B cell (primary cell): ENCODE results near the gene NHSL2. TPM values are rescaled to one million over a fixed set of nuclear protein-coding genes. Genes with fewer than 3 reads are reported as not detected.

Source experiments
- ATAC-seq: fragments of 200-7000 bp; cut with Tn5 transposase; one replicate; pipeline ENCODE4 v1.10.0; 2021; ENCODE audit warnings: low read depth, mild to moderate bottlenecking, moderate number of reproducible peaks, moderate library complexity
- CTCF ChIA-PET: fragments of 350-600 bp; sonication (Branson Sonifier 250); formaldehyde crosslinking; loops from one replicate; lab custom pipeline; 2021; ENCODE audit warnings: antibody characterized with exemption, inconsistent platforms; lab: Charles Lee
- POLR2A ChIA-PET: fragments of 350-600 bp; sonication (Branson Sonifier 250); formaldehyde crosslinking; loops from one replicate; lab custom pipeline; 2021; ENCODE audit warnings: antibody characterized with exemption; lab: Charles Lee
- DNase-seq: peaks from one replicate; pipeline ENCODE4 v3.0.0; 2013
- H2AFZ ChIP-seq: 2 replicates; pipeline ENCODE4 v1.6.1; 2012; ENCODE audit warnings: mild to moderate bottlenecking, low read depth, low read length; ENCODE audit not compliant: insufficient read depth, poor library complexity, severe bottlenecking
- H3K27ac ChIP-seq, 2 donors: 1 replicate in 1 of 2; 2 replicates in 1 of 2; pipeline ENCODE4 v1.5.1; 2012 to 2013; ENCODE audit warnings: low read length in 2 of 2, mild to moderate bottlenecking in 2 of 2, moderate library complexity in 1 of 2
- H3K27me3 ChIP-seq, 4 experiments: fragments of 200-600 bp in 1 of 4; sonication (generic) in 1 of 4; replicated peaks in 1 of 4; 1 replicate in 2 of 4; 2 replicates in 2 of 4; pipeline versions ENCODE4 v1.6.1 to v1.7.0; 2013 to 2016; ENCODE audit warnings: low read length in 3 of 4, mild to moderate bottlenecking in 2 of 4, mixed read lengths in 1 of 4, moderate library complexity in 1 of 4; ENCODE audit not compliant: insufficient read depth in 4 of 4, control insufficient read depth in 3 of 4; ENCODE audit errors: control extremely low read depth in 1 of 4
- H3K36me3 ChIP-seq, 2 experiments: replicated peaks in 1 of 2; 1 replicate in 1 of 2; 2 replicates in 1 of 2; pipeline versions ENCODE4 v1.6.1 to v1.7.1; 2013; ENCODE audit warnings: low read length in 1 of 2; ENCODE audit not compliant: insufficient read depth in 2 of 2, control insufficient read depth in 1 of 2; ENCODE audit errors: control extremely low read depth in 1 of 2, extremely low read depth in 1 of 2
- H3K4me1 ChIP-seq, 2 donors: fragments of 200-600 bp in 1 of 2; sonication (generic) in 1 of 2; 1 replicate in 1 of 2; 2 replicates in 1 of 2; pipeline versions ENCODE4 v1.5.1 to v1.6.1; 2013 to 2017; ENCODE audit warnings: low read length in 2 of 2; ENCODE audit not compliant: control insufficient read depth in 2 of 2, insufficient read depth in 2 of 2
- H3K4me2 ChIP-seq: replicated peaks from 2 replicates; pipeline ENCODE3; 2012; ENCODE audit warnings: mild to moderate bottlenecking, low read depth, low read length; ENCODE audit not compliant: poor library complexity, severe bottlenecking
- H3K4me3 ChIP-seq, 5 experiments: fragments of 200-600 bp in 1 of 5; sonication (generic) in 1 of 5; 1 replicate in 3 of 5; 2 replicates in 2 of 5; pipeline versions ENCODE4 v1.5.1 to v1.7.0; 2011 to 2016; ENCODE audit warnings: low read length in 4 of 5, mild to moderate bottlenecking in 4 of 5, low read depth in 2 of 5, control low read depth in 1 of 5, moderate library complexity in 1 of 5; ENCODE audit not compliant: insufficient read depth in 1 of 5; ENCODE audit errors: control extremely low read depth in 1 of 5, extremely low read depth in 1 of 5
- H3K79me2 ChIP-seq: fragments of 200-600 bp; sonication (generic); one replicate; pipeline ENCODE4 v1.6.0; 2016; ENCODE audit warnings: low read length; ENCODE audit not compliant: control insufficient read depth, insufficient read depth
- H3K9ac ChIP-seq: fragments of 200-600 bp; sonication (generic); 2 replicates; pipeline ENCODE4 v1.6.1; 2017; ENCODE audit warnings: mild to moderate bottlenecking, low read length, moderate library complexity
- H3K9me3 ChIP-seq, 3 donors: one replicate each; pipeline versions ENCODE4 v1.6.1 to v1.7.1; 2013; ENCODE audit warnings: low read length in 2 of 3; ENCODE audit not compliant: control insufficient read depth in 2 of 3, insufficient read depth in 1 of 3; ENCODE audit errors: control extremely low read depth in 1 of 3
- H4K20me1 ChIP-seq: 2 replicates; pipeline ENCODE4 v1.6.0; 2012; ENCODE audit warnings: mild to moderate bottlenecking, low read length; ENCODE audit not compliant: insufficient read depth, control insufficient read depth, poor library complexity, severe bottlenecking
- H3K27ac Mint-ChIP-seq: one replicate; pipeline ENCODE4 v1.8.0; 2021; ENCODE audit warnings: mixed read lengths
- H3K27me3 Mint-ChIP-seq: one replicate; pipeline ENCODE4 v1.8.0; 2021; ENCODE audit warnings: mixed read lengths
- H3K4me1 Mint-ChIP-seq: one replicate; pipeline ENCODE4 v1.8.0; 2021; ENCODE audit warnings: mixed read lengths
- H3K4me3 Mint-ChIP-seq: one replicate; pipeline ENCODE4 v1.8.0; 2021; ENCODE audit warnings: mixed read lengths
- H3K9me3 Mint-ChIP-seq: one replicate; pipeline ENCODE4 v1.8.0; 2022; ENCODE audit warnings: mixed read lengths; ENCODE audit not compliant: insufficient read depth
- CTCF ChIP-seq: fragments of 200-600 bp; IDR thresholded peaks from one replicate; pipeline ENCODE4 v1.8.0; 2022; ENCODE audit warnings: antibody characterized with exemption, mild to moderate bottlenecking
- EZH2 ChIP-seq: IDR thresholded peaks from 2 replicates; pipeline ENCODE4 v1.6.1; 2012; ENCODE audit warnings: borderline replicate concordance, low read depth, mild to moderate bottlenecking, moderate library complexity, low read length; ENCODE audit not compliant: insufficient read depth, poor library complexity, severe bottlenecking
- WGBS: methylation state at CpG from one replicate; pipeline ENCODE4 v1.1.5; 2013; ENCODE audit warnings: missing lambda C conversion rate; ENCODE audit not compliant: insufficient coverage; 5-methylcytosine and 5-hydroxymethylcytosine counted together
- intact Hi-C: fragments of 100-400 bp; cut with micrococcal nuclease; formaldehyde crosslinking; loops from one replicate; pipeline ENCODE4 v1.10.0; 2022
- polyA plus RNA-seq: library from polyadenylated mRNA; depleted of rRNA; stranded (reverse); fragments of >200 nt; gene quantifications from 2 replicates; pipeline ENCODE4 v1.2.3, GENCODE V29; 2012
- total RNA-seq, 2 donors: library from RNA; stranded (reverse); fragments of 120-200 nt in 1 of 2; gene quantifications; 1 replicate in 1 of 2; 2 replicates in 1 of 2; pipeline versions ENCODE4 v1.2.3 to v1.2.4, GENCODE V29; 2013 to 2022

Gene NHSL2
- total and polyA plus RNA-seq, 2 donors (not counting 1 experiment from before 2014, with no cell fraction given): 0.16 to 1.7 TPM

GRCh38 chrX:72042852-72043248, 132.2 kb downstream of the NHSL2 start:
- WGBS: 14% methylated on average over 1 of the region's 3 CpGs
- Histone ChIP-seq H3K27ac (no peak overlapping the region), H2AFZ (no peak overlapping the region), H3K9me3 (no peaks in the 10 kb centered on the region), H3K79me2 (no peaks in the 10 kb centered on the region), H3K4me3 (no peak overlapping the region), H4K20me1 (no peaks in the 10 kb centered on the region), H3K36me3 (no peaks in the 10 kb centered on the region), H3K27me3 (no peaks in the 10 kb centered on the region), H3K9ac (no peak overlapping the region), H3K4me1 (no peaks in the 10 kb centered on the region), H3K4me2 (no peak overlapping the region)
- H3K9me3 Mint-ChIP-seq: no peaks in the 10 kb centered on the region
- POLR2A ChIA-PET: no interaction called here
- intact Hi-C loops: no loop called here
- ATAC-seq (no peak), DNase-seq (no peak)
- no peak overlapping the region for H3K27ac Mint-ChIP-seq
- no peaks in the 10 kb centered on the region for H3K4me1 Mint-ChIP-seq
- TF ChIP-seq EZH2: no peak
- TF ChIP-seq CTCF: no peak
- peaks cover 9% of the 10 kb centered on the region for H3K27me3 Mint-ChIP-seq
- H3K4me3 Mint-ChIP-seq: no peak overlapping the region
- CTCF ChIA-PET: no interaction called here

- intact Hi-C loops: no loop called here
- Mint-ChIP-seq H3K27ac (no peak overlapping the region), H3K4me1 (no peaks in the 10 kb centered on the region), H3K27me3 (peaks cover 9% of the 10 kb centered on the region), H3K4me3 (no peak overlapping the region), H3K9me3 (no peaks in the 10 kb centered on the region)
- H3K27ac ChIP-seq: no peak overlapping the region
- TF ChIP-seq EZH2: no peak
- TF ChIP-seq CTCF: no peak
- no peaks in the 10 kb centered on the region for H4K20me1 ChIP-seq
- no peaks in the 10 kb centered on the region for H3K4me1 ChIP-seq
- H3K4me3 ChIP-seq: no peak overlapping the region
- ChIA-PET CTCF (no interaction called here), POLR2A (no interaction called here)
- no peak overlapping the region for H3K9ac ChIP-seq
- no peaks in the 10 kb centered on the region for H3K27me3 ChIP-seq
- H2AFZ ChIP-seq: no peak overlapping the region
- no peak for DNase-seq
- H3K4me2 ChIP-seq: no peak overlapping the region
- no peaks in the 10 kb centered on the region for H3K79me2 ChIP-seq
- ATAC-seq: no peak
- no peaks in the 10 kb centered on the region for H3K9me3 ChIP-seq
- no peaks in the 10 kb centered on the region for H3K36me3 ChIP-seq
- no CpG with 5 or more reads among the region's 4 CpGs for WGBS
These were observed 133.0 kb downstream of the NHSL2 start for GRCh38 chrX:72043636-72044035.
